GM12864 (cell line): ENCODE results near the gene TKT.

Experiments used
- DNase-seq: peaks from one replicate; pipeline ENCODE4 v3.0.0-alpha.2; 2011; ENCODE audit warnings: low read depth
- H3K4me3 ChIP-seq: 2 replicates; pipeline ENCODE4 v1.5.1; 2011; ENCODE audit warnings: mild to moderate bottlenecking, low read depth, low read length, control low read depth
- TF ChIP-seq, protein P1 (sequence below): IDR thresholded peaks from 2 replicates; pipeline ENCODE4 v1.5.1; 2011; ENCODE audit warnings: low read depth, mild to moderate bottlenecking, moderate library complexity, low read length, control low read depth, inconsistent platforms; ENCODE audit errors: missing control alignments

The TKT gene

DNA sequence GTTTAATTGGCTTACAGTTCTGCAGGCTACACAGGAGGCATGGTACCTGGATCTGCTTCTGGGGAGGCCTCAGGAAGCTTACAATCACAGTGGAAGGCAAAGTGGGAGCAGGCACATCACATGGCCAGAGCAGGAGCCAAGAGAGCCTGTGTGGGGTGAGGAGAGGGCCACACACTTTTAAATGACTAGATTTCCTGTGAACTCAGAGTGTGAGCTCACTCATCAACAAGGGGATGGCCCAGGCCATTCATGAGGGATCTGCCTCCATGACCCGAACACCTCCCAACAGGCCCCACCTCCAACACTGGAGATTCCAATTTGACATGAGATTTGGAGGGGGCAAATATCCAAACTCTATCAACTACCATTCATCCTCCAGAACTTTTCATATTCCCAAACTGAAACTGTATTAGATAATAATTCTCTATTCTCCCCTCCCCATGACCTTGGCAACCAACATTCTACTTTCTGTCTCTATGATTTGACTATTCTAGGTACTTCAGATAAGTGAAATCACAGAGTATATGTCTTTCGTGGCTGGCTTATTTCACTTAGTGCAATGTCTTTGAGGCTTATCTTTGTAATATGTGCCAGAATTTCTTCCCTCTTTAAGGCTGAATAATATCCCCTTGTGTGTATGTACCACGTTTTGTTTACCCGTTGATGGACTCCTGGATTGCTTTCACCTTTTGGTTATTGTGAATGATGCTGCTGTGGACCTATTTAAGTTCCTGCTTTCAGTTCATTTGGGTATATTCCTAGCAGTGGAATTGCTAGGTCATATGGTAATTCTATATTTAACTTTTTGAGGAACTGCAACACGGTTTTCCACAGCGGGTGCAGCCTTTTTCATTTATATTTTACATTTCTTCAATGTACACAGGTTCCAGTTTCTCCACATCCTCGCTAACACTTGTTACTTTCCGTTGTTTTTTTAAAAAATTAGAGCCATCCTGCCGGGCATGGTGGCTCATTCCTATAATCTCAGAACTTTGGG lies 43.8 kb downstream of the TKT start:
- DNase-seq: no peak
- TF ChIP-seq, protein P1, sequence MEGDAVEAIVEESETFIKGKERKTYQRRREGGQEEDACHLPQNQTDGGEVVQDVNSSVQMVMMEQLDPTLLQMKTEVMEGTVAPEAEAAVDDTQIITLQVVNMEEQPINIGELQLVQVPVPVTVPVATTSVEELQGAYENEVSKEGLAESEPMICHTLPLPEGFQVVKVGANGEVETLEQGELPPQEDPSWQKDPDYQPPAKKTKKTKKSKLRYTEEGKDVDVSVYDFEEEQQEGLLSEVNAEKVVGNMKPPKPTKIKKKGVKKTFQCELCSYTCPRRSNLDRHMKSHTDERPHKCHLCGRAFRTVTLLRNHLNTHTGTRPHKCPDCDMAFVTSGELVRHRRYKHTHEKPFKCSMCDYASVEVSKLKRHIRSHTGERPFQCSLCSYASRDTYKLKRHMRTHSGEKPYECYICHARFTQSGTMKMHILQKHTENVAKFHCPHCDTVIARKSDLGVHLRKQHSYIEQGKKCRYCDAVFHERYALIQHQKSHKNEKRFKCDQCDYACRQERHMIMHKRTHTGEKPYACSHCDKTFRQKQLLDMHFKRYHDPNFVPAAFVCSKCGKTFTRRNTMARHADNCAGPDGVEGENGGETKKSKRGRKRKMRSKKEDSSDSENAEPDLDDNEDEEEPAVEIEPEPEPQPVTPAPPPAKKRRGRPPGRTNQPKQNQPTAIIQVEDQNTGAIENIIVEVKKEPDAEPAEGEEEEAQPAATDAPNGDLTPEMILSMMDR: no peak
- H3K4me3 ChIP-seq: no peak overlapping the region

DNA sequence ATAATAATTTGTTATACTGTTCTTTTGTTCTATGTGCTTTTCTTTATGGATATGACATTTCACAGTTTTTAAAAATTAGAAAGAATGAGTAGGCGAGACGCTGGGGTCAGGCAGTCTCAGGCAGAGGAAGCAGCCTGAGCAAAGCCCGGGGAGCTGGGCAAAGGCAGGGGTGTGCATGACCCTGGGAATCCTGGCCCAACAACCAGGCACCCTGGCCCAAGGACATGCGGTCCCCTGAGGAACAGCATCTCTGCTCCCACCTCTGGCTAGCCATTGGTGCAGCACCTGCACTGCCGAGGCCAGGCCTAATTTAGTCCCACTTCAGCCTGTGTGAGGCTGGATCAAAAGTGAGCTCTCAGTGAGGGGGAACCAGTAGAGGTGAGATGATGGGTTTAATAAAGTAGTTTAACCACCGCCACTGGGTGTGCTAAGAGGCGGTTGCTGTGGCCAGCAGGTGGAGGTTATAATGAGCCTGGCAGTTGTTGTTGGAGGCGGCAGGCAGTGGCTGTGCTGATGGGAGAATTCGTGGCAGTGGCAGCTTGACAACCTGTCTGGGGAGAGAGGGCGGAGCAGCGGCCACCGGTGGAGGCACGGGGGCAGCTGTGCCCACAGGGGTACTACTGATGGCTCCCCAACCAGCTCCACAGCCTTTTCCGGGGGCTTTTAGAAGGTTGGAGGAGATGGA lies 53.3 kb downstream of the TKT start:
- H3K4me3 ChIP-seq: no peak overlapping the region
- DNase-seq: no peak
- TF ChIP-seq, protein P1: no peak

DNA sequence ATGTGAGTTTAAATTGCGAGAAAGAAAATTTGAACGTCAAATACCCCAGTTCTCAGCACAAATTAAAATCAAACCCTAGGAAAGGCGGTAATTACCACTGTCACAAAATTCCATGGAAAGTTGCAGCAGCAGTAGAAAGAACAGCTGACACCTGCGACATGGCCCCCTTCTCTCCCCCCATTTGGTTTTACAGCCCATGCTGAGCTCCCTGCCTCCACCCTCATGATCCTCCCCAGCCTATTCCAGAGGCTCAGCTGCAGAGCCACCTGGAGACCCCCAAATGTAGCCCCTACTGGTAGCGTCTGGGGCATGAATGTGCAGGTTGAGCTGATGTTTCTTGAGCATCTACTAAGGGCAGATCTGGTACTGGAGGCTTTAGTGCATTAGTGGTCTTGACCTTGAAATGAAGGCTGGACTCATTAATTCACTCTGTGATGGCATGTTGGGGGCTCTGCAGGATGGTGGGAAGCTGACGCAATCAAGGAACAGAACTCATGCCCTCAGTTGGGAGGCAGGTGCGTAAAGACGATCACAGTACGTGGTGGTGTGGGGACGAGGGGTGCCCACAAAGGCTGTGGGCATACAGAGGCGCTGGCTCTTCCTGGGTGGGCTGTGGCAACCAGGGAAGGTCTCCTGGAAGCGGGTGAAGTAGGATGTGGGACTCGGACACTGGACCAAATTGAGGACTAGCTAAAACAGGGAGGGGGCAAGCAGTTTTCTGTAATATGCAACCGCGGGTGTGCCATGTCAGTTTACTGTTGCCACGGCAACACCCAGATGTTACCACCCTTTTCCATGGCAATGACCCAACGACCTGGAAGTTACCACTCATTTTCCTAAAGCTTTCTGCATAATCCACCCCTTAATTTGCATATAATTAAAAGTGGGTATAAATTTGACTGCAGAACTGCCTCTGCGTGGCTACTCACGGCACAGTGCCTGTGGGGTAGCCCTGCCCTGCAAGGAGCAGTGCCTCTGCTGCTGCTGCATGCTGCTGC lies 55.0 kb downstream of the TKT start:
- DNase-seq: no peak
- TF ChIP-seq, protein P1: no peak

DNA sequence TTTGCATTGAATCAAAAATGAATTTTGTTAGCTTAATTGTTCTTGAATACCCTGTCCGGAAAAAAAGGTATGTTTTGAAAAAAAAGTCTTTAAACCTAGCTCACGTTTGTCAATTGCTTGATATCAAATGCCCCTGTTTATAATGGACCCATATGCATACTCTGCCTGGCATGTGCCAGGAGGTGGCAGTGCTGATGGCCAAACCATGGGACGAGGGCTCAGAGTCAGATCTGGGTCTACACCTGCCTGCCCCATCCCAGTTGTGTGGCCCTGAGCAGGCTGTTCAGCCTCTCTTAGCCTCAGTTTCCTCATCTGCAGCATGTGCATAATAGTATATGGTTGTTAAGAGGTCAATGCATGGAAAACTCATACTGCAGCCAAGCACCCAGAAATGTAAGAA lies 56.0 kb downstream of the TKT start:
- no peak for DNase-seq
- TF ChIP-seq, protein P1: peak; percentile 27
- H3K4me3 ChIP-seq: no peak overlapping the region

More for the DNA sequence above, 55.0 kb downstream of the TKT start:
- H3K4me3 ChIP-seq: no peak overlapping the region

DNA sequence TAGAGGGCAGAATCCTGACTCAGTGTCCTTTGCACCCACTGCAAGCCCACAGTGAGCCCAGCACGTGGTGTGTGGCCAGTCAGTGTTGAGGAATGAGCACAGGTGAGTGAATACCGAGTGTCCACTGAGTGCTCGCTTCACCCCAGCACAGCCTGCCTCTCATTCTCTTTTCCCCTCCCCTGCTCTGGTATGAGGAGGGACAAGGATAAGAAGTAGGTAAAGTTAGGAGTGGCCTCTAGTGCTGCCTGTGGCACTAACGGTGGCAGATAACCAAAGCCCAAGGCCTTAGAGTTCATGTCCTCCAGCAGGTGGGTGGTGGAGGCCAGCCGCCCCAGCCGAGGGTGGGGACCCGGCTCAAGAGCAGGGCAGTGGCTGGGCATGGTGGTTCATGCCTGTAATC lies 56.8 kb downstream of the TKT start:
- TF ChIP-seq, protein P1: no peak
- no peak for DNase-seq
- peak overlapping the region; percentile 36 for H3K4me3 ChIP-seq

DNA sequence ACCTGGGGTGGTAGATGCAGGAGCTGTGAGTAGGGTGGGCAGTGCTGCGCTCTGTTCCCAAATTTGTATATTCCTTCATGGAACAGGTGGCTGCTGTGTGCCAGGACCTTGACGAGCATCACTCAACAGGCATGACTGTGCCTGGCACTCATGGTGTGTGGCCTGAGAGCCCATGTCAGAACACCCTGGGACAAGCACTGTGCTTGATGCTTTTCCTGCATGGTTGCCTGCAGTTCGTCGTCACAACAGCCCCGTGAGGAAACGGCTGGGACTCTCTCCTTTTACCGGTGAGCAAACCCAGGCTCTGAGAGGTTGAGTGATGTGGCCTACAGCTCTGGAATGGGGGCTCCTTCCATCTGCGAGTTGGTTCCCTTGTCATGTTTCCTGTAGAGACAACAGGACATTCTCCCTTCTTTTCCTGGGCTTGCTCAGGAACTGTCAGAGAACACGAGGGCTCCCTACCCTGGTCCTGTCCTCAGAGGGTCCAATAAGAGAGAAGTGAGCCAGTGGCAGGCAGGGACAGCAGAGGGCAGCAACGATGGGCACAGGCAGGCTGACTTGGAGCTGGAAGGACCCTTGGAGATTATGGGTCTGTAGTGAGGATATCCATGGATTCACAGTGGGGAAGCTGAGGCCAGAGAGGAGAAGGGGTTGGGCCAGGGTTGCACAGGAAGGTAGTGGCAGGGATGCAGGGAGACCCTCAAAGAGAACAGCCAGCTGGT lies 57.4 kb downstream of the TKT start:
- TF ChIP-seq, protein P1: peak; percentile 19
- DNase-seq: no peak
- peak overlapping the region; percentile 36 for H3K4me3 ChIP-seq
